ENCODE results near the gene SERPINA3.
"Not testable (repeated sequence)": the region's sequence is repeated elsewhere in the genome, so short reads cannot be mapped to it uniquely, and the experiment has no call there.

The SERPINA3 gene

DNA sequence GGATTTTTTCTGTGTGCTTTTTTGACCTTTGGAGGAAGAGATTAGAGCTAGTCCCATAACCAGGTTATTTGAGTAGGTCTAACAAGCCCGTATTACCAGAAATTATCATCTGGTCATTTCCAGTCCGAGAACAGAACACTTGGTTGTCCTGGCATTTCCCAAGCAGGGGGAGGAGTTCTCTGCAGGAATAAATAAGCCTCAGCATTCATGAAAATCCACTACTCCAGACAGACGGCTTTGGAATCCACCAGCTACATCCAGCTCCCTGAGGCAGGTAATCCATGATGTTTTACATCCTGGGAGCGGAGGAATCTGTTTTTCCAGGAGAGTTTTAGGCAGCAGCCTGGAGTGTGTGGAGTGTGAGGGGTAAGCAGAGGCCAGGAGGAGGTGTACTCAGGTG is at the start of gene SERPINA3:
Gene SERPINA3, plus strand, starts transcription at position 218 of the 400 bp plus-strand sequence. CDS start 2,051 bp downstream, outside the sequence.
- DNase-seq (ENCODE audit: low read depth, low spot score) = no peak
- no peak within 1 kb of the TSS for H3K27ac ChIP-seq

DNA sequence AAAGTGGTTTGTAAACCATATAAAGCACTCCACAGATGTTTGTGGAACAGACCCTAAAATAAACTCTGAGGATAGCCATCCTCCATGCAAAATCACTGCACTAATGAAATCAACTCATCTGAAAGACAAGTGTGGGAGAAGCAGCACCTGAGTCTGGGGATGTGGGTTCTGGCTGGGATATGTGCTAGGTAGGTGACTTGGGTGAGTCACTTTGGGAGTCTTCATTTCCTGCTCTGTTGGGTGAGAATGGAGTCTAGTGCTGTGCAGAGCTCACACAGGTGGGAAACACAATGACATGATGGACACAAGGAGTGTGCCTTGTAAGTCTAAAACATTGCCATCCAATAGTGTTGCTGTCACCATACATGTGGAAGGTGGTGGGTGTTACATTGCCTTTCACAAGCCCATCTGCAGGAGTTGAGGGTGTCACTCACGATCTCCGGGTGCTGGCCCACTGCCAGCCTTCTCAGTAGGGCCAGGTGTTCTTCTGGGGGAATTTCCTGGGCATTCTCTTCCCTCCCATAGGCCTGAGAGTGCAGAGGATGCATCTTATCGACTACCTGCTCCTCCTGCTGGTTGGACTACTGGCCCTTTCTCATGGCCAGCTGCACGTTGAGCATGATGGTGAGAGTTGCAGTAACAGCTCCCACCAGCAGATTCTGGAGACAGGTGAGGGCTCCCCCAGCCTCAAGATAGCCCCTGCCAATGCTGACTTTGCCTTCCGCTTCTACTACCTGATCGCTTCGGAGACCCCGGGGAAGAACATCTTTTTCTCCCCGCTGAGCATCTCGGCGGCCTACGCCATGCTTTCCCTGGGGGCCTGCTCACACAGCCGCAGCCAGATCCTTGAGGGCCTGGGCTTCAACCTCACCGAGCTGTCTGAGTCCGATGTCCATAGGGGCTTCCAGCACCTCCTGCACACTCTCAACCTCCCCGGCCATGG is 49.0 kb upstream of the SERPINA3 start:
- H3K27ac ChIP-seq = no peak overlapping the region
- no peak for DNase-seq (ENCODE audit: low read depth, low spot score)

DNA sequence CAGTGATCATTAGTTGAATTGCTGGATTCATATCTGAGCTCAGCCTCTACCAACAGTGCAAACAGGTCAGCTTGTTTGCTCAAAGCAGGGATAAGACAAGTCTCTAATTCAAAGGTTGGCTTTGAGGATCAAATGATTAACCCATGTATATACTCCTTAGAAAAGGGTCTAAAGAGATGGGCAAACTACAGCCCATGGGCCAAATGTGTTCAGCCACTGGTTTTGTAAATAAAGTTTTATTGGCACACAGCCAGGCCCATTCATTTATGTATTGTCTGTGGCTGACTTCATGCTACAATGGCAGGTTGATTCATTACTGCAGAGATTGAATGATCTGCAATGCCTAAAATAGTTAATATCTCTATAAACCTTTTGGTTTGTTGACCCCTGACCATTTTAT is 47.8 kb upstream of the SERPINA3 start:
- no peak overlapping the region for H3K27ac ChIP-seq
- no peak for DNase-seq (ENCODE audit: low read depth, low spot score)

DNA sequence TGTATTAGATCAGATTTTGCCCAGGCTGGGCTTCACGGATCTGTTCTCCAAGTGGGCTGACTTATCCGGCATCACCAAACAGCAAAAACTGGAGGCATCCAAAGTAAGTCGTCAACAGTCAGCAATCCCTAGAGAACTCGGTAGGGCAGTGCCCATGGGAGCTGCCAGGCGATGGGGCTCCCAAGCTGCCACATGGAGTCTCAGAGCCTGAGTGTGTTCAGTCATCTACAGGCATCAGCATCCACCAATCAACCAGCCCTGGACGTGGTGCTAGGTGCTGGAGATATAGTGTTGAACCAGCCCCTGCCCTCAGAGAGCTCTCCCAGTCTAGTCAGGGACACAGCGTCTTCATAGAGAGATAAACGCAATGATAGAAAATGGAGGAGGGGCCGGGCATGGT is 44.0 kb upstream of the SERPINA3 start:
- no peak for DNase-seq (ENCODE audit: low read depth, low spot score)
- H3K27ac ChIP-seq = no peak overlapping the region

DNA sequence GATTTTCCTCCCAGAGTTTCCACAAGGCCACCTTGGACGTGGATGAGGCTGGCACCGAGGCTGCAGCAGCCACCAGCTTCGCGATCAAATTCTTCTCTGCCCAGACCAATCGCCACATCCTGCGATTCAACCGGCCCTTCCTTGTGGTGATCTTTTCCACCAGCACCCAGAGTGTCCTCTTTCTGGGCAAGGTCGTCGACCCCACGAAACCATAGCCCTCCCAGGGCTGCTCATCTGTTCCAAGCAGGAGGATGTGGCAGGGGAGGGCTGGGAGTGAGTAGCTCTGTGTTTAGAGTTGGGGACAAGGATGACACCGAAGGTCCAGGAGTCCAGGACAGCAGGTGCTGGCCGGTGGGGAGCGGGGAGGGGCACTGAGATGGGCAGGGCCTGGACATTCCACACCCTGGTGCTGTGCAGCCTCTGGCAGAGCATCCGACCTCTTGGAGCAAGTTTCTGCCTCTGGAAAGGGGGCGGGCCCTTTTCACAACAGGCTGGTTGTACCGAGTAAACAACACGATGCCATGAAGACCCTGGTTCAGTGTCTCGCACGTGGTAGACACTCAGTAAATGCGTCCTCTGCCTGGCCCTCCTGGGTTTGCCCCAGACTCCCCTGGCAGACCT is 42.7 kb upstream of the SERPINA3 start:
- no peak overlapping the region for H3K27ac ChIP-seq
- DNase-seq (ENCODE audit: low read depth, low spot score) = no peak

DNA sequence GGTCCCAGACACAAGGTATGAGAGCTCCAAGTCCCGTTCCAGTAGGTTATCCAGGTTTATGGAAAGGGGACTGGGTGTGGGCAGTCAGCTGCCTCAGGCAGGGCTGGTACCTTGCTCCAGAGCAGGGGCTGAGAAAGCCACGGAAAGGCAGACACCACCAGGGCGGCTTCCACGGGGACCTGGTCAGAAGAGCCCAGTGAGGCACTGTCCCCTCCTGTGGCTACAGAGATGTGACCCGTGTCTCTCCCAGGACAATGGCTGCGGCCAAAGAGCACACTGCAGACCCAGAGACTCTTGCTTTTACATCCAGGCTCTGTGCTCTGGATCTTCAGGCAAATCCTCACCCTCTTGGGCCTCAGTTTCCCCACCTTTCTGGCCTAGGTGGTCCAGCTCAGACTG is 42.2 kb upstream of the SERPINA3 start:
- DNase-seq (ENCODE audit: low read depth, low spot score) = no peak
- no peak overlapping the region for H3K27ac ChIP-seq

DNA sequence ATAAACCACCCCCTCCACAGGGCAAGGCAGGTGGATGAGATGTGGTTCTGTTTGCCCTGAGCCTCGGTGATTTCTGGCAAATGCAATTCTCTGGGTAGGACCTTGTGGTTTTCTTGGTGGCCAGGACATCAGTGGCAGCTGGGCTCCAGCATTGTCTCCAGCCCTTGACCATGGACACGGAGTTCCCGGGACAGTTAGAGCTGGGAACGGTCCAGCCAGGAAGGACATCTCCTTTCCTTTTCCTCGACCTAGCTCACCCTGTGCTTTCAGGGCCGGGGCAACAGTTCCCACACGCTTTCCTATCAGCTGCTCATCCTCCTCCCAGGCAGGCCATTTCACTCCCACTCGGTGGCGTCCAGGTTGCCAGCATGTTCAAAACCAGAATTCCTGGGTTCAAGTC is 41.8 kb upstream of the SERPINA3 start:
- no peak overlapping the region for H3K27ac ChIP-seq
- no peak for DNase-seq (ENCODE audit: low read depth, low spot score)

DNA sequence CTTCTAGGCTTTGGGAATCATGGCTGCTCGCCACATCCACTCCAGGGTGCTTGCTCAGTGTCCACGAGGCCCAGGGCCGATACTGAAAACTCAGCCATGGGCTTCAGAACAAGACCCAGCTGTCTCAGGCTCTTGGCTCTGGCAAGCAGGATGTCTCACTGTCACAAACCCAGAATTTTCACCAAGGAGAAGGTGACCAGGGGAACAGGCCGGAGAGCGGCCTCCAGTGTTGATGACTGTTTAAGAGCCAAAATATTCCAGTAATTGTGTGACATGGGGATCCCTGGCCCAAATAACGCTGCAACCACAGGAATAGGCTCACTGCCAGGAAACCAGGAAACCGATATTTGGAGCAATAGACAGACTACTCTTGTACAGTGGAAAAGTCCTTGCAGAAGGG is 40.8 kb upstream of the SERPINA3 start:
- DNase-seq (ENCODE audit: low read depth, low spot score) = no peak

DNA sequence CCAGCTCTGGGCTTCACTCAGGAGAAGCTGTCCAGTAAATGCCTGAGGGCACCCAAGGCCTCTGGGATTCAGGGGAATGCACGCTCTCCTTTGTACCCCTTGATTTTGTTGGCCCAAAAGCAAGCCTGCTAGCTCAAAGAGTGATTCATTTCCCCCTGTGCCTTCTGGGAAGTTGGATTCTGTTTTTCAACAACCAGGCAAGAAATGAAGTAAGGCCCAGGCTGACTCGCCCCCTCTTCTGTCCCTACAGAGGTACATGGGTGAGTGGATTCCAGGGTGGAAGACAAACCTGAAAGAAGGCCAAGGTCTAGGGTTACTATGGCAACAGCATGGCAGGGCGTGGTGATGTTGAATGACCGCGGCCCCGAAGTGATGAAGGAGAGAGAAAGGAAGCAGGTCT is 40.2 kb upstream of the SERPINA3 start:
- H3K27ac ChIP-seq = no peak overlapping the region
- no peak for DNase-seq (ENCODE audit: low read depth, low spot score)

More for the DNA sequence above, 40.8 kb upstream of the SERPINA3 start:
- no peak overlapping the region for H3K27ac ChIP-seq

DNA sequence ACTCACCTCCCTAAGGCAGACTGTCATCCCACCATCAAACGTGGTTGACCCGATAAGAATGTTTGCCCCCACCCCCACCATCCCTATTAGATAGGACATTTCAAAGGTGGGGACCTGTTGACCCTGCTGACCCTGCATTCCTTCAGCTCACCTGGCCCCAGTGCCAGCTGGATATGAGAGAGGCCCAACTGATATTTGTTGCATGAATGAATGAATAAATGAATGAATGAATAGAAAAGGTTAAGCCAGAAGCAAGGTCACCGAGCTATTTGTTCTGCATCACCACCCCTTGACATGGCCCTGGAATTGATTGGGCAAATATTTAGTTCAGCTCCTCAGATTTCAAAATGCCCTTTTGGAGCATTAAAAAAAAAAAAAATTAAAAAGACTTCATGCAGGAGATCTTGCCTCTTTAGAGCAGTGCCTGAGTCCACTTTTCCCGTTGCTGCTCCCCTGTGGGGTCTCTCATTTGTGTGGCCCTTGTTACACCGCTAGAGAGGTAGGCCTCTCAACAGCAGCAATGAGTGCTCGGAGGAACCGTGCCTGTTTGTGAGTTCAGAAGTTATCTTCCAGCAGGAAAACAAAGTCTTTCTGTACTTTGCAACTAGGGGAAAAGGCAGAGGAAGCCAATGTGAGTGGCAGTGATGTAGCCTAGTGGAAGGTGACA is 39.4 kb upstream of the SERPINA3 start:
- DNase-seq (ENCODE audit: low read depth, low spot score) = no peak
- H3K27ac ChIP-seq = no peak overlapping the region

DNA sequence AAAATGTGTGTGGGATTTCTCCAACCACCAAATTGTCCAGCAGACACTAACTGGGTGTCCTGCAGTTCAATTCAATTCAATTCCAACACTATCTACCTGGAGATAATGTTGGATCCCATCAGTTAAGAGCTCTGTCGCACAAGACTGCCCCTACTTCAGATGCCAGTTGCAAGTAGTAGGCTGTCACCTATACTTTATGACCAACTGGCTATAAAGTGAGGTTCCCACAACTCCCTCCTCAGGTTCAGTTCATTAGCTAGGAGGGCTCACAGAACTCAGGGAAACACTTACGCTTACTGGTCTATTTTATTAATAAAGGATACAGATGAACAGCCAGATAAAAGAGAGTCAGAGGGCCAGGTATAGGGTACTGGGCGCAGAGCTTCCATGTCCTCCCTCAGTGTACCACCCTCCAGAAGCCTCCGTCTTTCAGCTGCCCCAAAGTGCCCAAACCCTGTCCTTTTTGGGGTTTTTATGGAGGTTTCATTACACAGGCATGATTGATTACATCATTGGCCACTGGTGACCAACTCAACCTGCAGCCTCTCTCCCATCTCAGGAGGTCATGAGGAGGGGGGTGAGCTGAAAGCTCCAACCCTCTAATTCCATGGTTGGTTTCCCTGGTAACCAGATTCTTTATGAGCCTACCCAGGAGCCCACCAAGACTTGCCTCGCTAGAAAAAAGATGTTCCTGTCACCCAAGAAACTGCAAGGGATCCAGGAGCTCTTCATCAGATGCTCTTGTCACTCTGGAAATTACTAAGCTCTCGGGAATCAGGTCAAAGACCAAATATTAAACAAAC is 38.5 kb upstream of the SERPINA3 start:
- no peak overlapping the region for H3K27ac ChIP-seq
- no peak for DNase-seq (ENCODE audit: low read depth, low spot score)

DNA sequence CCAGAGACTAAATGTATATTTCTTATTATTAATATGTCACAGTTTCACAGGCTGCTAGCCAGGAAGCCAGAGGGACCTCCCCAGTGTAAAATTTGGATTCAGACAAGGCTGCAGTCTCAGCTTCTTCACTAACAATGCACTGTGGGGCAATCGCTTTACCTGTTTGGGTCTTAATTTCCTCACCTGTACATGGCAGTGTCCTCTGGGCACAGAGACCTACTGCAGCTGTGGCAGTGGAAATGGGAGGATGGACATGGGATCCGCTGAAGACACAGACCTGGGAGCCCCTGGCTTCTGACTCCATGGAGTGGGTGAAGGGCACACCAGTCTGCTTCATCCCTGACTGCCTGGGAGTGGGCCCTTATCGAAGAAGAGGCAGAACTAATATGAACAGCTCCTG is 37.9 kb upstream of the SERPINA3 start:
- no peak overlapping the region for H3K27ac ChIP-seq
- no peak for DNase-seq (ENCODE audit: low read depth, low spot score)

DNA sequence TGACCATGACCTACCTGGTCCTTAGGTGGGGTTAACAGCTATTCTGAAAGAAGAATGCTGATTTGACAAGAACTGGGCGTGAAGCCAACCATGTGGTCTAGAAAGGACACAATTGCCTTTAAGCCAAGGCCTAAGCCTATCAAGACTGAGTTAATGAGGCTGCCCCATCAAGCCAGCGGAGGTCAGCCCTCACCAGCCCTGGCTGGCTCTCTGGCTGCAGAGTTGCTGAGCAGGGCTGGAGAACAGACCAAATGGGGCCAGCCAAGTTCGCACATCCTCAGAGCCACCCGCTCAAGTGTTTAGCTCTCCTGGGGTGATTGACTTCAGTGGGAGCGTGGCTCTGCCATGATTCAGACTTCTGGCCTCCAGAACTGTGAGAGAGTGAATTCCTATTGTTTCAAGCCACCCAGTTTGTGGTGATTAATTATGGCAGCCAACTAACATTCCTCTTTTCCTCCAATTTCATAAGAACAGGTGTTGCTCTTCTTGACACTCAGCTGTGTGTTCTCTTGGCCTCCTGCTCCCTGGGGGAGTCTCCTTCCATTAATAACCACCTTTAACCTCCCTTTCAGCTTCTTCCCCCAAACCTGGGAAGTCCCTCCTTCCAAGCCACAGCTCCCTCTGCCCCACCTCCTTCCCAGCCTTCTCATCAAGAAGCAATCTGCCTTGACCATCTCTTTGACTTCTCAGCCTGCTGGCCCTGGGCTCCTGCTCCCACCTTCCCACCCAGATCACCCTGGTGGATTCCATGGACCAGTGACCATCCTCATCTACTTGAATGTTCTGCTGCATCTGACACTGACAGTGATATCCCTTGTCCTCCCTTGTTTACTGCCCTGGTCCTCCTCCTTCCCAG is 36.2 kb upstream of the SERPINA3 start:
- DNase-seq (ENCODE audit: low read depth, low spot score) = no peak
- H3K27ac ChIP-seq = no peak overlapping the region

DNA sequence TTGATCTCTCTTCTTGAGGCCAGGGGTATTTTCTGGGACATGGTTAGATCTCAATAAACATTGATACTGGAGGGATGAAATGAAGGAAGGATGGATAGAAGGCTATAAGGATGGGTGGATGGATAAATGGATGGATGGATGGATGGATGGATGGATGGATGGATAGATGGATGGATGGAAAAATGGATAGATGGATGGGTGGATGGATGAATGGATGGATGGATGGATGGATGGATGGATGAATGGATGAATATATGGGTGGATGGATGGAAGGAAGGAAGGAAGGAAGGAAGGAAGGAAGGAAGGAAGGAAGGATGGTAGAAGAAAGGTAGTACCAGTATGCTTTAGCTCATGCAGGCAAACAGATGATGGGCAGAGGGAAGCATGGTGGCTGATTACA is 34.7 kb upstream of the SERPINA3 start:
- DNase-seq (ENCODE audit: low read depth, low spot score); H3K27ac ChIP-seq: not testable (repeated sequence)

DNA sequence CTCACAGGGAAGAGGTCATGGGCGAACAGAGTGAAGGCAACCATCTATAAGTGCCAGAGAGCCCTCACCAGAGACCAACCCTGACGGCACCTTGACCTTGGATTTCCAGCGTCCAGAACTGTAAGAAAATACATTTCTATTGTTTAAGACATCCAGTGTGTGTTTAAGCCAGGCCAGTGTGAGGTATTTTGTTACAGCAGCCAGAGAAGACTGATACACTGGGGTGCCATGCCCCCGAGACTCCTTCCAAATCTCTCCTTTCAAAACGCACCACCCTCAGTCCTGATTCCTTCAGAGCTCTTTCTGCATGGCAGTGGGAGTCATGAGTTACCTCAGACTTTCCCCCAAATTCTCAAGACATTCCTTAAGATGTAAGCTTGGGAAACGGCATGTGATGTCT is 33.5 kb upstream of the SERPINA3 start:
- DNase-seq (ENCODE audit: low read depth, low spot score) = no peak
- H3K27ac ChIP-seq = no peak overlapping the region

DNA sequence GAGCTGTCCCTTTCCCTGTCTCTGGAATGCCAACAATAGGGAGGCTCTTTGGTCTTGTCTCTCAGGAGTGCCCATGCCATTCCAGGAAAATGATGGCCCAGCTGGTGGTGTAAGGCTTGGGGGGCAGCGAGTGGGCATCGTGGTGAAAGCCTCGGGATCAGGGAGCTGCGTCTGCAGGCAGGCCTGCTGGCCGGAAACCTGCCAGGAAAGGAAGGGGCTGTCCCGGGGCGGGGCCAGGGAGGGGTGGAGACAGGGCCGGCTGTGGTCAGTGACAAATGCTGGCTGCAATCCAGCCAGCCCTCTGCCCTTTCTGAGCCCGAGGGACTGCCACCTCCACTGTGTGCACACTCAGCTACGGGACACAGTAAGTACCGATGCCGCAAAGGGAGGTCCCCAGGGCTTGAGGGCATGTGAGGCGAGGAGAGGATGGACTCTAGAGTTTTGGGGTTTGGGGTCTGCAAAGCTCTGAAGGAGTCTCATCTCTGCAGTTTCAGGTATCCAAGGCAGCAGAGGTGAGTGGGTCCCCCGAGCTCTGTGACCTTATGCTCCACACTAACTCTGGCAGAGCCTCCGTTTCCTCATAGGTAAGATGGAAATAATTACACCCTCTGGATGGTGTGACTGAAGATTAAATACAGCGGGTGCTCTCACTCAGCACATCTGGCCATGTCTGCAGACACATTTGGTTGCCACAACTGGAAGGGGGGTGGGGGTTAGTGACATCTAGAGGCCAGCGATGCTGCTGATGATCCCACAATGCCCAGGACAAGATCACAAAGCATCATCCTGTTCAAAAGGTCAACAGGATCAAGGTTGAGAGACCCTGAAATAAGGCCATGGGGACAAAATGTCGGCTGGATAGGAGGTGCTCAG is 30.8 kb upstream of the SERPINA3 start, which contains the start of gene SERPINA5:
Gene SERPINA5, plus strand, starts transcription at position 300 of the 873 bp plus-strand sequence. CDS start 5,937 bp downstream, outside the sequence.
- DNase-seq (ENCODE audit: low read depth, low spot score) = no peak
- no peak within 1 kb of the TSS for H3K27ac ChIP-seq

DNA sequence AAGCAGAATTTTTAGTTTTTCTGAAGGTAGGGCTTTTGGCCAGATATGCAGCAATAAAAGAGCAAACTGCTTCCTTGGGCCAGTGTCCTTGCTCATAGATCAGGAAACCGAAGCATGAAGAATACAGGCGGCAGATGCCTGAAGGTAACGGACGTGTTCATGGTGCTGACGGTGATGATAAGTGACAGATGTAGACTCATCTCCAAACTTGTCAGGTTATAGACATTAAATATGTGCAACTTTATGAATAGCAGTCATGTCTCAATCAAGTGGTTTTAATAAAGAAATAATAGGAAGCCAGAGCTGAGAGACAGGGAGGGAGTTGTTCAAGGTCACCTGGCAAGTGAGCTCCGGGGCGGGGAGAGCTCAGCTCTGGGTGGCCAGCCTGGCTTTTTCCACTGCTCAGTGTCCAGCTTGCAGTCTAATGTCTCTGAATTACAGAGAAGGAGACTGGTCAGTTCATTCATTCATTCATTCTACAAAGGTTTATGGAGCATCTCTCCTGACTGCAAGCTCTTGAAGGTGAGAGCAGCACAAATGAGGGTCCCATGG is 29.9 kb upstream of the SERPINA3 start:
- DNase-seq (ENCODE audit: low read depth, low spot score) = no peak
- H3K27ac ChIP-seq = no peak overlapping the region

DNA sequence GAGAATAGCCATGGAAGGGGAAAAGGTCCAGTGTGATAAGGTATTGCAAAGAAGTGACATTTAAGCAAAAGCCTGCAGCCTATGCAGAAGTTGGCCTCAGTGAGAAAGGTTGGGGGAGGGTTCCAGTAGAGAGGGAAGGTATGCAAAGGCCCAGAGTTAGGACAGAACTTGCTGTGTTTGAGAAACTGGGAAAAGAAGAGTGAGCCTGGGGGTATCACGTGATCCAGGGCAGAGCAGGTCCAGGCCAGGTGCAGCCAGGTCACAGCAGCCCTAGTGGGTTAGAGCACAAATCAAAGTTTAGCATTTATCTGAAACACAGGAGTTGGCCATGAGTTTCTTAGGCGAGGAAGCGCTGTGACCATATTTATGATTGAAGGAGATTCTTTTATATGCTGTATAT is 29.3 kb upstream of the SERPINA3 start:
- no peak overlapping the region for H3K27ac ChIP-seq
- DNase-seq (ENCODE audit: low read depth, low spot score) = no peak

Measured in epithelial cell of prostate (primary cell).